ENCODE measurements around the gene KIRREL1.

The KIRREL1 gene

GRCh38 chr1:158077411-158078256, 84.2 kb downstream of the KIRREL1 start:
- DNase-seq, result no peak

- no peak for DNase-seq
Observed at GRCh38 chr1:158078569-158079080, 85.2 kb downstream of the KIRREL1 start.

- DNase-seq, result no peak
Observed at GRCh38 chr1:158080066-158080465, 86.6 kb downstream of the KIRREL1 start.

- no peak for DNase-seq
Observed at GRCh38 chr1:158084336-158084735, 90.9 kb downstream of the KIRREL1 start.

- no peak for DNase-seq
Observed at GRCh38 chr1:158084747-158085146, 91.3 kb downstream of the KIRREL1 start.

- no peak for DNase-seq
Observed at GRCh38 chr1:158087320-158087927, 94.0 kb downstream of the KIRREL1 start.

GRCh38 chr1:158089476-158089875, 96.0 kb downstream of the KIRREL1 start:
- DNase-seq, result no peak

- no peak for DNase-seq
Observed at GRCh38 chr1:158089925-158090637, 96.6 kb downstream of the KIRREL1 start.

GRCh38 chr1:158093376-158093775, 99.9 kb downstream of the KIRREL1 start:
- no peak for DNase-seq

GRCh38 chr1:158094571-158094970, 101.1 kb downstream of the KIRREL1 start:
- DNase-seq, result no peak

- no peak for DNase-seq
Observed at GRCh38 chr1:158095737-158096335, 102.4 kb downstream of the KIRREL1 start.

- DNase-seq, result no peak
Observed at GRCh38 chr1:158098256-158098655, 104.8 kb downstream of the KIRREL1 start.

GRCh38 chr1:158099185-158099584, 105.7 kb downstream of the KIRREL1 start:
- DNase-seq, result no peak

GRCh38 chr1:158100498-158100897, 107.1 kb downstream of the KIRREL1 start:
- DNase-seq, result no peak

- no peak for DNase-seq
Observed at GRCh38 chr1:158101455-158101854, 108.0 kb downstream of the KIRREL1 start.

GRCh38 chr1:158101927-158102326, 108.5 kb downstream of the KIRREL1 start:
- DNase-seq, result no peak

GRCh38 chr1:158102881-158103674, 109.6 kb downstream of the KIRREL1 start:
- DNase-seq, result no peak

- no peak for DNase-seq
Observed at GRCh38 chr1:158103861-158104522, 110.5 kb downstream of the KIRREL1 start.

GRCh38 chr1:158104891-158105290, 111.4 kb downstream of the KIRREL1 start:
- no peak for DNase-seq

GRCh38 chr1:158105352-158106095, 112.1 kb downstream of the KIRREL1 start:
- no peak for DNase-seq

GRCh38 chr1:158107916-158108315, 114.5 kb downstream of the KIRREL1 start:
- no peak for DNase-seq

All from amniotic stem cell (primary cell).